DMS 273 treated with DMSO at 0.1 percent for 48 hours (cell line): ENCODE data around the gene TFCP2L1.

Experiments used
- DNase-seq: peaks from one replicate; lab custom pipeline; 2025; lab: John Stamatoyannopoulos, UW

Gene TFCP2L1

GRCh38 chr2:121172456-121172855 lies 112.5 kb downstream of the TFCP2L1 start:
- no peak for DNase-seq

- no peak for DNase-seq
Observed at GRCh38 chr2:121171625-121172119, 113.3 kb downstream of the TFCP2L1 start.

DNA sequence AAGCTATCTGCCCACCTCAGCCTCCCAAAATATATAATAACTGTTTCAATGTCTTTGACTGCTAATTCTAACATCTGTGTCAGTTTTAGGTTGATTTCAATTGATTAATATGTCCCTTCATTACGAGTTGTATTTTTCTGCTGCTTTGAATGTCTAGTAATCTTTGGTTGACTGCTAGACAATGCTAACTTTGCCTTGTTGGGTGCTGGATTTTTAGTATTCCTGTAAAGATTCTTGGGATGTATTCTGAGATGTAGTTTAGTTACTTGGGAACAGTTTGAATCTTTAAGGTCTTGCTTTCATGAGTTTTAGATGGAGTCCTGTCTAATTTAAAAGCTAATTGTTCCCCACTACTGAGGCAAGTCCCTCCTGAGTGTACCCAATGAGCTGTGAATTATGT lies 114.4 kb downstream of the TFCP2L1 start:
- no peak for DNase-seq

GRCh38 chr2:121167411-121167810 lies 117.6 kb downstream of the TFCP2L1 start:
- no peak for DNase-seq
